ENCODE measurements around the gene FMOD. TPM values are rescaled to one million over a fixed set of nuclear protein-coding genes. Genes with fewer than 3 reads are reported as not detected.

The FMOD gene
- total RNA-seq, 1 donor from 2014 or later, result 4.5 TPM

GRCh38 chr1:203360547-203361185, 9.7 kb upstream of the FMOD start:
- no peak for ATAC-seq

GRCh38 chr1:203359010-203359571, 8.2 kb upstream of the FMOD start:
- ATAC-seq, result no peak

GRCh38 chr1:203354246-203354645, 3.3 kb upstream of the FMOD start:
- no peak for ATAC-seq

- ATAC-seq, result no peak
These were observed 2.6 kb upstream of the FMOD start for GRCh38 chr1:203353486-203353885.

- ATAC-seq, result no peak
These were observed 973 bp downstream of the FMOD start for GRCh38 chr1:203349773-203350524.

- no peak for ATAC-seq
These were observed 1.8 kb downstream of the FMOD start for GRCh38 chr1:203349166-203349565.

GRCh38 chr1:203346769-203347102, 4.2 kb downstream of the FMOD start:
- ATAC-seq, result no peak

- ATAC-seq, result no peak
These were observed 4.7 kb downstream of the FMOD start for GRCh38 chr1:203346060-203346768.

- no peak for ATAC-seq
These were observed 6.8 kb downstream of the FMOD start for GRCh38 chr1:203343956-203344754.

GRCh38 chr1:203342192-203342940, 8.6 kb downstream of the FMOD start:
- ATAC-seq, result peak; percentile 64

GRCh38 chr1:203340112-203340790, 10.7 kb downstream of the FMOD start:
- peak; percentile 81 for ATAC-seq

- ATAC-seq, result peak; percentile 66
These were observed 12.4 kb downstream of the FMOD start for GRCh38 chr1:203338335-203339036.

- no peak for ATAC-seq
These were observed 14.8 kb downstream of the FMOD start for GRCh38 chr1:203336097-203336496.

- ATAC-seq, result no peak
These were observed 15.4 kb downstream of the FMOD start for GRCh38 chr1:203335503-203335902.

- ATAC-seq, result no peak
These were observed 19.7 kb downstream of the FMOD start for GRCh38 chr1:203331224-203331623.

GRCh38 chr1:203328714-203329122, 22.2 kb downstream of the FMOD start:
- no peak for ATAC-seq

- peak; percentile 64 for ATAC-seq
These were observed 23.1 kb downstream of the FMOD start for GRCh38 chr1:203327684-203328457.

GRCh38 chr1:203326830-203327683, 23.9 kb downstream of the FMOD start:
- ATAC-seq, result peak; percentile 90
